HL-60 (cell line): ENCODE measurements around the gene MYH9.

Source experiments
- DNase-seq, 2 experiments: peaks; one replicate each; pipeline ENCODE4 v3.0.0-alpha.2; 2010 to 2020; ENCODE audit warnings: low read depth in 1 of 2, low spot score in 1 of 2
- H3K27ac ChIP-seq: fragments of 250-450 bp; sonication (Bioruptor Pico); replicated peaks from 2 replicates; pipeline ENCODE4 v1.5.1; 2020; ENCODE audit warnings: mild to moderate bottlenecking, moderate library complexity
- H3K27me3 ChIP-seq: fragments of 250-450 bp; sonication (Bioruptor Pico); 2 replicates; pipeline ENCODE4 v1.5.1; 2021; ENCODE audit warnings: mild to moderate bottlenecking, moderate library complexity; ENCODE audit not compliant: insufficient read depth, poor library complexity, severe bottlenecking
- H3K4me3 ChIP-seq: replicated peaks from 2 replicates; pipeline ENCODE4 v1.5.1; 2011; ENCODE audit warnings: mild to moderate bottlenecking, control low read depth, low read length; ENCODE audit not compliant: insufficient read depth
- GABPA ChIP-seq: IDR thresholded peaks from 2 replicates; pipeline ENCODE4 v1.6.1; 2012; ENCODE audit warnings: low read depth
- POLR2AphosphoS5 ChIP-seq: IDR thresholded peaks from 2 replicates; pipeline ENCODE4 v1.6.1; 2012; ENCODE audit warnings: low read depth
- SPI1 ChIP-seq: IDR thresholded peaks from 2 replicates; pipeline ENCODE4 v1.6.1; 2012; ENCODE audit warnings: low read depth, mild to moderate bottlenecking, borderline replicate concordance
- TF ChIP-seq, protein P1 (sequence below): IDR thresholded peaks from 2 replicates; pipeline ENCODE4 v1.6.1; 2012; ENCODE audit warnings: low read depth; ENCODE audit not compliant: insufficient replicate concordance
- TF ChIP-seq, protein P2 (sequence below): IDR thresholded peaks from one replicate; pipeline ENCODE4 v1.5.1; 2011; ENCODE audit warnings: low read length, control low read depth, inconsistent platforms; ENCODE audit not compliant: insufficient read depth

Gene MYH9

DNA sequence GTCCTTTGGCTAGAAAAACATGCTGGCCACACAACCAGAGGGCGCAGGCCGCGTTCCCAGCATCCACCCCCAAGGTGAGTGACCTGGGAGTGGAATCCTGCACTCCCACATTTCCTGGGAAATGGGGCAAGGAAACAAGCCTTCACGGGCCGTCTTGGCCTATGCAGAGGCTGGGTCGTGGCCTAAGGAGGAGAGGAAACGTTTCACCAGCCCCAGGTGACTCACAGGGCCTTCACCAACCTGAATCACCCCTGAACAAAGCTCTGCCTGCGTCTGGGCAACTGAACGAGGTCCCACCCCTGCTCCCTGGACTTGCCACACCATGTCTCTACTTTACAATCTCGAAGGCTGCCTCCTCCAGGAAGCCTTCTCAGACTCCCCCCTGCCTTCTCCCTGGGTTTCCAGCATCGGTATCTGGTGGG, 13.2 kb downstream of the MYH9 start:
- H3K27ac ChIP-seq: peak overlapping the region; percentile 89
- no peak overlapping the region; the same call in 1 of the 2 replicates for H3K4me3 ChIP-seq
- H3K27me3 ChIP-seq: no peaks in the 10 kb centered on the region
- TF ChIP-seq SPI1 (no peak), POLR2AphosphoS5 (no peak)
- DNase-seq: peak in 1 of 2 experiments; percentile 59

DNA sequence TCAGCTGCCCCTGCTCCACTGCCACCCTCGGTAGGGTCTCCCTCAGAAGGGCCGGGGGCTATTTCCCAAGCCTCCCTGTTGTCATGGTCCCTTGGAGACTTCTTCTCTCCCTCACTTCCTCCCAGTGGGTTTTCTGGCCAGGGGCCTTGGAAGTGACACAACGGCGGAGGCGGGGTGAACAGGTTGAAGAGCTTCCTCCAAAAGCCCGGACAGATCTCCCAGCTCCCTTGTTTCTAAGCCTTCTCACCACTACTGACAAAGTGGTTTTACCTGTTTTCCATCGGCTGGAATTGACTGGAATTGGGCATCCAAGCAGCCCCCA, 14.5 kb downstream of the MYH9 start:
- DNase-seq: peak in 1 of 2 experiments; percentile 95
- H3K4me3 ChIP-seq: peak overlapping the region; percentile 17; the same call in 1 of the 2 replicates
- H3K27me3 ChIP-seq: no peaks in the 10 kb centered on the region
- peak overlapping the region; percentile 89 for H3K27ac ChIP-seq
- TF ChIP-seq, protein P1, sequence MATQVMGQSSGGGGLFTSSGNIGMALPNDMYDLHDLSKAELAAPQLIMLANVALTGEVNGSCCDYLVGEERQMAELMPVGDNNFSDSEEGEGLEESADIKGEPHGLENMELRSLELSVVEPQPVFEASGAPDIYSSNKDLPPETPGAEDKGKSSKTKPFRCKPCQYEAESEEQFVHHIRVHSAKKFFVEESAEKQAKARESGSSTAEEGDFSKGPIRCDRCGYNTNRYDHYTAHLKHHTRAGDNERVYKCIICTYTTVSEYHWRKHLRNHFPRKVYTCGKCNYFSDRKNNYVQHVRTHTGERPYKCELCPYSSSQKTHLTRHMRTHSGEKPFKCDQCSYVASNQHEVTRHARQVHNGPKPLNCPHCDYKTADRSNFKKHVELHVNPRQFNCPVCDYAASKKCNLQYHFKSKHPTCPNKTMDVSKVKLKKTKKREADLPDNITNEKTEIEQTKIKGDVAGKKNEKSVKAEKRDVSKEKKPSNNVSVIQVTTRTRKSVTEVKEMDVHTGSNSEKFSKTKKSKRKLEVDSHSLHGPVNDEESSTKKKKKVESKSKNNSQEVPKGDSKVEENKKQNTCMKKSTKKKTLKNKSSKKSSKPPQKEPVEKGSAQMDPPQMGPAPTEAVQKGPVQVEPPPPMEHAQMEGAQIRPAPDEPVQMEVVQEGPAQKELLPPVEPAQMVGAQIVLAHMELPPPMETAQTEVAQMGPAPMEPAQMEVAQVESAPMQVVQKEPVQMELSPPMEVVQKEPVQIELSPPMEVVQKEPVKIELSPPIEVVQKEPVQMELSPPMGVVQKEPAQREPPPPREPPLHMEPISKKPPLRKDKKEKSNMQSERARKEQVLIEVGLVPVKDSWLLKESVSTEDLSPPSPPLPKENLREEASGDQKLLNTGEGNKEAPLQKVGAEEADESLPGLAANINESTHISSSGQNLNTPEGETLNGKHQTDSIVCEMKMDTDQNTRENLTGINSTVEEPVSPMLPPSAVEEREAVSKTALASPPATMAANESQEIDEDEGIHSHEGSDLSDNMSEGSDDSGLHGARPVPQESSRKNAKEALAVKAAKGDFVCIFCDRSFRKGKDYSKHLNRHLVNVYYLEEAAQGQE: no peak
- TF ChIP-seq POLR2AphosphoS5 (peak; percentile 45), GABPA (no peak), SPI1 (peak; percentile 96)
- TF ChIP-seq, protein P2, sequence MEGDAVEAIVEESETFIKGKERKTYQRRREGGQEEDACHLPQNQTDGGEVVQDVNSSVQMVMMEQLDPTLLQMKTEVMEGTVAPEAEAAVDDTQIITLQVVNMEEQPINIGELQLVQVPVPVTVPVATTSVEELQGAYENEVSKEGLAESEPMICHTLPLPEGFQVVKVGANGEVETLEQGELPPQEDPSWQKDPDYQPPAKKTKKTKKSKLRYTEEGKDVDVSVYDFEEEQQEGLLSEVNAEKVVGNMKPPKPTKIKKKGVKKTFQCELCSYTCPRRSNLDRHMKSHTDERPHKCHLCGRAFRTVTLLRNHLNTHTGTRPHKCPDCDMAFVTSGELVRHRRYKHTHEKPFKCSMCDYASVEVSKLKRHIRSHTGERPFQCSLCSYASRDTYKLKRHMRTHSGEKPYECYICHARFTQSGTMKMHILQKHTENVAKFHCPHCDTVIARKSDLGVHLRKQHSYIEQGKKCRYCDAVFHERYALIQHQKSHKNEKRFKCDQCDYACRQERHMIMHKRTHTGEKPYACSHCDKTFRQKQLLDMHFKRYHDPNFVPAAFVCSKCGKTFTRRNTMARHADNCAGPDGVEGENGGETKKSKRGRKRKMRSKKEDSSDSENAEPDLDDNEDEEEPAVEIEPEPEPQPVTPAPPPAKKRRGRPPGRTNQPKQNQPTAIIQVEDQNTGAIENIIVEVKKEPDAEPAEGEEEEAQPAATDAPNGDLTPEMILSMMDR: no peak

DNA sequence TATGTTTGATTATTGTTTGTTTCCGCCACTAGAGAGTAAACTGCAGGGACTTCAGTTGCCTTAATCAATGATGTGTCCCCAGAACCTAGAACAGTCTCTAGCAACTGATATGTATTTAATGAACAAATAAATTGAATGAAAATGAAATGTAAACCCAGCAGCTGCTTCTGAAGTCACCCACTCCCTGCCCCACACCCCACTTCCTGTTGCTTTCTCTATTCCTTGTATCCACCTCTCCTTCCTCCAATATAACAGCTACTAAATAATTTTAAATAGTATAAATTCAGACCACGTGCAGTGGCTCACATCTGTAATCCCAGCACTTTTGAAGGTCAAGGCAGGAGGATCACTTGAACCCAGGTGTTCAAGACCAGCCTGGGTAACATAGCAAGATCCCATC, 15.8 kb downstream of the MYH9 start:
- Histone ChIP-seq H3K27me3 (no peaks in the 10 kb centered on the region), H3K4me3 (no peak overlapping the region), H3K27ac (peak overlapping the region; percentile 89)
- no peak for DNase-seq
- no peak for TF ChIP-seq POLR2AphosphoS5
- no peak for TF ChIP-seq GABPA
- TF ChIP-seq, protein P2: no peak
- TF ChIP-seq, protein P1: no peak
- TF ChIP-seq SPI1: no peak

DNA sequence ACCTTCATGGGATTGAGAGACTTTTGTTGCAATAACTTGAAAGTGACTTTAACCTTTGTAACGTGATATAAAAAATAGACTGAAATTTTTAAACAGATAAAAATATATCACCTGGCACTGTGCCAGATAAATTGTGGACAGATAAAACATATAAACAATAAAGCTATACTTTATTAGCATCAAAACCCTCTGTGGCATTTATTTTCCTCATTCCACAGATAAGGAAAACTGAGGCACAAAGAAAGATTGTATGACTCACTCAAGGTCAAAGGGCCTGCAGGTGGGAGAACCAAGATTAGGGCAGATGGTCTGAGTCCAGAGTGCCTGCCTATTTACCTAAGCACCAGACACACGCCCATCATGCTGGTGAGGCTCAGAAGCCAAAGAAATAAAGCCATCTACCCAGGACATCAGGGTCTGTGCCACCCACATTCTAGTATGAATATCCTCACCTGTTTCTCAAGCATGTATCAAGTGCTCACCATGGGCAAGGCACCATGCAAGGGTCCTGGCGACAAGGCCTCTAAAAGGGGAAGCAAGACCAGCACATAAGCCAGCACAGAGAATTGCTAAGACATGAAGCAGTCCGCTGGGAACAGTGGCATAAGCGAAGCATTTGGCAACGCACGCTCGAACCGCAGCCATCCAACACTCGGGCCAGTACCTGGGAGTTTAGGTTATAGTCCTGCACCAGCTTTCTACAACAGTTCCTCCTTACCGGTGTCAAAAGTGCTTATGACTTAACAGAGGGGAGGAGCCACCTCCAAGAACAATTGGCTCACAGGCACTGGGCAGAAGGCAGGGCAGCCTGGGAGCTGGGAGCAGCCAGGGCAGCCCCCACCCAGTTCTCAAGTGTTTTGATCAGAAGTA, 17.6 kb downstream of the MYH9 start:
- TF ChIP-seq, protein P2: no peak
- TF ChIP-seq, protein P1: no peak
- TF ChIP-seq GABPA (no peak), POLR2AphosphoS5 (peak; percentile 63), SPI1 (peak; percentile 63; the same call in 1 of the 2 replicates)
- DNase-seq: peak; percentile 69 to 97
- H3K4me3 ChIP-seq: no peak overlapping the region
- H3K27ac ChIP-seq: peak overlapping the region; percentile 89
- no peaks in the 10 kb centered on the region for H3K27me3 ChIP-seq
